ENCODE measurements around the gene ADCY5.

Gene ADCY5

DNA sequence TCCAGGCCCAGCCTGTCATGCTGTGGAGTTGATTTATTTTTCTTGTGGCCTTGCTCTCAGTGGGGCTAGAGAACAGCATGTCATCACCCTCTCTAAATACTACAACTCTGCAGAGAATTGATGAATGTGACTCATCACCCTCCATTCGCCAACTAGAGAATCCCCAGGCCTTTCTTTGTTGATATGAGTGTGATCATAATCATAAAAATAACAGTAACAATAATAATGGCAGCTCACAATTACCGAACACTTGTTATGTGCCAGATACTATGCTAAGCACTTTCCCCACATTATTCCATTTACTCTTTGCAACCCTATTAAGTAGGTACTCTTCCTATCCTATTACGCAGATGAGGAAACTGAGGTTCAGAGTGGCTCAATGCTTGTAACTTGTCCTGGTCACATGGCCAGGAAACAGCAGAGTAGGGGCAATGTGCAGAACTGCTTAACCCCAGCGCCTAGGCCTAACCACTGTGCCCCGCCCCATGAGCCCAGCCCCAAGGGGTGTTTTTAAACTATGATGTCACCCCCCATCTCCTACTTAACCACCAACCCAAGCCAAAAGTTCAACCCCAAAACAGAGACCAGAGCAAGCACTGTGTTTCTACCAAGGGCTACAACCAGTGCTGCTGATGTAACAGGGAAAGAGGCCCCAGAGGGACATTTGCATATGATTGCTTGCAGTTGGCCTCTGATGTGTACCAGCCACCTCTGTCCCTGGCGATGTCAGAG, 104.5 kb downstream of the ADCY5 start (continued):
- TF ChIP-seq, protein P1, sequence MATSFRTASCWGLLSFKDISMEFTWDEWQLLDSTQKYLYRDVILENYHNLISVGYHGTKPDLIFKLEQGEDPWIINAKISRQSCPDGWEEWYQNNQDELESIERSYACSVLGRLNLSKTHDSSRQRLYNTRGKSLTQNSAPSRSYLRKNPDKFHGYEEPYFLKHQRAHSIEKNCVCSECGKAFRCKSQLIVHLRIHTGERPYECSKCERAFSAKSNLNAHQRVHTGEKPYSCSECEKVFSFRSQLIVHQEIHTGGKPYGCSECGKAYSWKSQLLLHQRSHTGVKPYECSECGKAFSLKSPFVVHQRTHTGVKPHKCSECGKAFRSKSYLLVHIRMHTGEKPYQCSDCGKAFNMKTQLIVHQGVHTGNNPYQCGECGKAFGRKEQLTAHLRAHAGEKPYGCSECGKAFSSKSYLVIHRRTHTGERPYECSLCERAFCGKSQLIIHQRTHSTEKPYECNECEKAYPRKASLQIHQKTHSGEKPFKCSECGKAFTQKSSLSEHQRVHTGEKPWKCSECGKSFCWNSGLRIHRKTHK (tag by site-specific recombination; IDR thresholded peaks at IDR 0.05) = no peak
- TF ChIP-seq, protein P2, sequence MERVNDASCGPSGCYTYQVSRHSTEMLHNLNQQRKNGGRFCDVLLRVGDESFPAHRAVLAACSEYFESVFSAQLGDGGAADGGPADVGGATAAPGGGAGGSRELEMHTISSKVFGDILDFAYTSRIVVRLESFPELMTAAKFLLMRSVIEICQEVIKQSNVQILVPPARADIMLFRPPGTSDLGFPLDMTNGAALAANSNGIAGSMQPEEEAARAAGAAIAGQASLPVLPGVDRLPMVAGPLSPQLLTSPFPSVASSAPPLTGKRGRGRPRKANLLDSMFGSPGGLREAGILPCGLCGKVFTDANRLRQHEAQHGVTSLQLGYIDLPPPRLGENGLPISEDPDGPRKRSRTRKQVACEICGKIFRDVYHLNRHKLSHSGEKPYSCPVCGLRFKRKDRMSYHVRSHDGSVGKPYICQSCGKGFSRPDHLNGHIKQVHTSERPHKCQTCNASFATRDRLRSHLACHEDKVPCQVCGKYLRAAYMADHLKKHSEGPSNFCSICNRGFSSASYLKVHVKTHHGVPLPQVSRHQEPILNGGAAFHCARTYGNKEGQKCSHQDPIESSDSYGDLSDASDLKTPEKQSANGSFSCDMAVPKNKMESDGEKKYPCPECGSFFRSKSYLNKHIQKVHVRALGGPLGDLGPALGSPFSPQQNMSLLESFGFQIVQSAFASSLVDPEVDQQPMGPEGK (tag by site-specific recombination; IDR thresholded peaks at IDR 0.05) = no peak
- TF ChIP-seq ZNF302 (tag by site-specific recombination; IDR thresholded peaks at IDR 0.05; ENCODE audit: low read depth) (no peak), ZNF155 (tag by site-specific recombination; IDR thresholded peaks at IDR 0.05) (no peak), ZNF239 (tag by site-specific recombination; IDR thresholded peaks at IDR 0.05) (no peak), ZNF610 (tag by site-specific recombination; IDR thresholded peaks at IDR 0.05; ENCODE audit: borderline replicate concordance) (no peak), ZNF335 (tag by site-specific recombination; conservative IDR thresholded peaks at IDR 0.05) (peak; percentile 51), ZSCAN4 (tag by site-specific recombination; IDR thresholded peaks at IDR 0.05) (no peak), PRDM10 (tag by site-specific recombination; IDR thresholded peaks at IDR 0.05) (no peak), BCL11B (tag by site-specific recombination; IDR thresholded peaks at IDR 0.05; ENCODE audit: low read depth) (no peak), ZNF223 (tag by site-specific recombination; IDR thresholded peaks at IDR 0.05) (no peak), ZNF354C (tag by site-specific recombination; IDR thresholded peaks at IDR 0.05; ENCODE audit: borderline replicate concordance, low read depth) (no peak), KLF7 (tag by site-specific recombination; IDR thresholded peaks at IDR 0.05; ENCODE audit: borderline replicate concordance) (no peak), ZNF707 (tag by site-specific recombination; IDR thresholded peaks at IDR 0.05) (no peak), ZNF571 (tag by site-specific recombination; IDR thresholded peaks at IDR 0.05) (no peak), ZNF660 (tag by site-specific recombination; IDR thresholded peaks at IDR 0.05) (peak; percentile 20; the same call in 1 of the 2 replicates), ZNF202 (tag by site-specific recombination; IDR thresholded peaks at IDR 0.05; ENCODE audit: borderline replicate concordance) (no peak), TRIM28 (IDR thresholded peaks at IDR 0.05; ENCODE audit: borderline replicate concordance, low read length) (no peak; the same call in 1 of the 2 replicates), BCL6B (tag by site-specific recombination; IDR thresholded peaks at IDR 0.05) (no peak), ZSCAN23 (tag by site-specific recombination; IDR thresholded peaks at IDR 0.05) (no peak), ELK4 (IDR thresholded peaks at IDR 0.05; ENCODE audit: borderline replicate concordance, low read depth, low read length) (no peak), SP3 (tag by site-specific recombination; IDR thresholded peaks at IDR 0.05) (no peak), ZNF311 (tag by site-specific recombination; IDR thresholded peaks at IDR 0.05; ENCODE audit: borderline replicate concordance) (no peak), HOXD13 (CRISPR knock-in tag; IDR thresholded peaks at IDR 0.05; ENCODE audit: borderline replicate concordance) (no peak), KLF8 (tag by site-specific recombination; IDR thresholded peaks at IDR 0.05) (no peak), ZNF133 (tag by site-specific recombination; IDR thresholded peaks at IDR 0.05) (no peak), ZFP69B (tag by site-specific recombination; IDR thresholded peaks at IDR 0.05) (peak; percentile 69; the same call in 1 of the 2 replicates), ZBTB20 (tag by site-specific recombination; IDR thresholded peaks at IDR 0.05) (no peak), ZNF174 (tag by site-specific recombination; IDR thresholded peaks at IDR 0.05) (no peak), ZNF843 (tag by site-specific recombination; IDR thresholded peaks at IDR 0.05) (0 out of 2 replicates have a peak, but pooled peaks have one; percentile 55)
